GM23338 (cell line): ENCODE results near the gene CTNNBIP1. TPM values are rescaled to one million over a fixed set of nuclear protein-coding genes. Genes with fewer than 3 reads are reported as not detected.

Experiments used
- ATAC-seq: fragments of 200-7000 bp; cut with Tn5 transposase; 3 replicates; pipeline ENCODE4 v1.9.1; 2020
- DNase-seq: peaks from one replicate; pipeline ENCODE4 v3.0.0-alpha.2; 2015; ENCODE audit warnings: low spot score
- H2AFZ ChIP-seq: fragments of 200-600 bp; sonication (generic); 2 replicates; pipeline ENCODE4 v1.8.0; 2016; ENCODE audit warnings: antibody characterized with exemption, mild to moderate bottlenecking, moderate library complexity
- H3F3A ChIP-seq: fragments of 200-600 bp; sonication (generic); replicated peaks from 2 replicates; pipeline ENCODE4 v1.8.0; 2017; ENCODE audit warnings: antibody characterized with exemption, mixed run types, low read depth
- H3K27ac ChIP-seq: fragments of 200-600 bp; sonication (generic); 2 replicates; pipeline ENCODE4 v1.6.1; 2016; ENCODE audit warnings: low read depth
- H3K27me3 ChIP-seq: fragments of 200-600 bp; sonication (generic); 2 replicates; pipeline ENCODE4 v1.8.0; 2016; ENCODE audit warnings: mild to moderate bottlenecking, mixed run types, moderate library complexity; ENCODE audit not compliant: insufficient read depth
- H3K36me3 ChIP-seq: fragments of 200-600 bp; sonication (generic); 2 replicates; pipeline ENCODE4 v1.8.0; 2016; ENCODE audit warnings: mild to moderate bottlenecking; ENCODE audit not compliant: insufficient read depth
- H3K4me1 ChIP-seq: fragments of 200-600 bp; sonication (generic); 2 replicates; pipeline ENCODE4 v1.8.0; 2016; ENCODE audit warnings: mild to moderate bottlenecking, moderate library complexity; ENCODE audit not compliant: insufficient read depth
- H3K4me2 ChIP-seq: fragments of 200-600 bp; sonication (generic); 2 replicates; pipeline ENCODE4 v1.7.1; 2017; ENCODE audit warnings: mixed run types
- H3K4me3 ChIP-seq: fragments of 200-600 bp; sonication (generic); 2 replicates; pipeline ENCODE4 v1.6.1; 2016; ENCODE audit warnings: mixed run types
- H3K79me2 ChIP-seq: fragments of 200-600 bp; sonication (generic); replicated peaks from 2 replicates; pipeline ENCODE4 v1.8.0; 2017; ENCODE audit warnings: mild to moderate bottlenecking; ENCODE audit not compliant: insufficient read depth
- H3K9me2 ChIP-seq: fragments of 200-600 bp; sonication (generic); 2 replicates; pipeline ENCODE4 v1.8.0; 2017; ENCODE audit not compliant: insufficient read depth
- H4K20me1 ChIP-seq: fragments of 200-600 bp; sonication (generic); replicated peaks from 2 replicates; pipeline ENCODE4 v1.8.0; 2017; ENCODE audit warnings: mild to moderate bottlenecking; ENCODE audit not compliant: insufficient read depth
- H3K27ac Mint-ChIP-seq: 2 replicates; pipeline ENCODE4 v1.8.0; 2020; ENCODE audit warnings: inconsistent platforms, mild to moderate bottlenecking, moderate library complexity, mixed read lengths
- H3K27me3 Mint-ChIP-seq: 3 replicates; pipeline ENCODE4 v1.8.0; 2022; ENCODE audit warnings: low read depth, mild to moderate bottlenecking, moderate library complexity, mixed read lengths, inconsistent platforms; ENCODE audit not compliant: insufficient read depth, poor library complexity
- H3K36me3 Mint-ChIP-seq: 3 replicates; pipeline ENCODE4 v1.8.0; 2021; ENCODE audit warnings: low read depth, mild to moderate bottlenecking, inconsistent platforms, moderate library complexity, mixed read lengths
- H3K4me1 Mint-ChIP-seq: 3 replicates; pipeline ENCODE4 v1.8.0; 2020; ENCODE audit warnings: mild to moderate bottlenecking, inconsistent platforms, mixed read lengths
- H3K4me3 Mint-ChIP-seq: 3 replicates; pipeline ENCODE4 v1.8.0; 2021; ENCODE audit warnings: moderate library complexity, mild to moderate bottlenecking, inconsistent platforms, mixed read lengths
- H3K9me3 Mint-ChIP-seq: 3 replicates; pipeline ENCODE4 v1.8.0; 2020; ENCODE audit warnings: moderate library complexity, mild to moderate bottlenecking, inconsistent platforms, mixed read lengths
- CREB1 ChIP-seq: fragments of 250-450 bp; sonication (Bioruptor Pico); IDR thresholded peaks from 2 replicates; pipeline ENCODE4 v1.5.0; 2020; ENCODE audit warnings: low read depth, mild to moderate bottlenecking, moderate library complexity
- CTCF ChIP-seq, 2 experiments: fragments of 200-600 bp in 1 of 2; sonication (generic) in 1 of 2; conservative IDR thresholded peaks; 2 replicates each; pipeline versions ENCODE4 v1.5.1 to v1.6.1; 2016 to 2017; ENCODE audit warnings: antibody characterized with exemption in 2 of 2, low read depth in 2 of 2, mild to moderate bottlenecking in 2 of 2, moderate library complexity in 1 of 2
- EZH2 ChIP-seq: fragments of 200-600 bp; sonication (generic); IDR thresholded peaks from one replicate; pipeline ENCODE4 v1.8.0; 2017; ENCODE audit warnings: antibody characterized with exemption, mild to moderate bottlenecking, low read depth; ENCODE audit not compliant: unreplicated experiment
- EZH2phosphoT487 ChIP-seq: fragments of 200-600 bp; sonication (generic); IDR thresholded peaks from one replicate; pipeline ENCODE4 v1.8.1; 2018; ENCODE audit warnings: antibody characterized with exemption; ENCODE audit not compliant: unreplicated experiment
- JUNB ChIP-seq: IDR thresholded peaks from one replicate; pipeline ENCODE4 v1.6.1; 2016; ENCODE audit warnings: antibody characterized with exemption; ENCODE audit not compliant: unreplicated experiment
- NANOG ChIP-seq: IDR thresholded peaks from 2 replicates; pipeline ENCODE4 v1.6.1; 2016; ENCODE audit warnings: antibody characterized with exemption, borderline replicate concordance
- POLR2AphosphoS5 ChIP-seq: IDR thresholded peaks from 2 replicates; pipeline ENCODE4 v1.6.1; 2016; ENCODE audit warnings: antibody characterized with exemption, low read depth
- STAT1 ChIP-seq: IDR thresholded peaks from one replicate; pipeline ENCODE4 v1.6.1; 2016; ENCODE audit warnings: antibody characterized with exemption; ENCODE audit not compliant: unreplicated experiment
- ZNF114 ChIP-seq: fragments of 250-450 bp; sonication (Bioruptor Pico); IDR thresholded peaks from 2 replicates; pipeline ENCODE4 v1.5.0; 2020; ENCODE audit warnings: mild to moderate bottlenecking, moderate library complexity
- ZNF331 ChIP-seq: fragments of 250-450 bp; sonication (Bioruptor Pico); IDR thresholded peaks from 2 replicates; pipeline ENCODE4 v1.5.0; 2020; ENCODE audit warnings: low read depth, mild to moderate bottlenecking, moderate library complexity
- ZNF462 ChIP-seq: fragments of 250-450 bp; sonication (Bioruptor Pico); IDR thresholded peaks from 2 replicates; pipeline ENCODE4 v1.5.0; 2020; ENCODE audit warnings: mild to moderate bottlenecking, moderate library complexity
- polyA plus RNA-seq: library from polyadenylated mRNA; unstranded; fragments of >200 nt; fragmentation: Nextera tagmentation; extraction: Ambion mirVana; gene quantifications from 2 replicates; pipeline ENCODE4 v1.2.1, GENCODE V29; 2016
- total RNA-seq: library from RNA; depleted of rRNA; stranded (reverse); fragments of >200 nt; shearing (Covaris generic); gene quantifications from 2 replicates; pipeline ENCODE4 v1.2.3, GENCODE V29; 2014
- TF ChIP-seq, protein P1 (sequence below): IDR thresholded peaks from 2 replicates; pipeline ENCODE4 v1.6.1; 2016; ENCODE audit warnings: antibody characterized with exemption
- TF ChIP-seq, protein P2 (sequence below): IDR thresholded peaks from one replicate; pipeline ENCODE4 v1.6.1; 2018; ENCODE audit warnings: antibody characterized with exemption; ENCODE audit not compliant: unreplicated experiment

Gene CTNNBIP1
- total and polyA plus RNA-seq, 2 experiments from 2014 or later, result 30.3 to 55.1 TPM

GRCh38 chr1:9907441-9907840 lies 2.6 kb downstream of the CTNNBIP1 start:
- no peak overlapping the region for H3K27ac Mint-ChIP-seq
- no peaks in the 10 kb centered on the region for H3K9me3 Mint-ChIP-seq
- no peak overlapping the region for H3K27ac ChIP-seq

More at GRCh38 chr1:9907441-9907840, 2.6 kb downstream of the CTNNBIP1 start:
- Histone ChIP-seq H4K20me1 (peaks cover 10% of the 10 kb centered on the region), H3K9me2 (no peaks in the 10 kb centered on the region; the same call in 1 of the 2 replicates), H3F3A (peaks cover 7% of the 10 kb centered on the region; the same call in 1 of the 2 replicates), H3K4me2 (no peak overlapping the region), H3K4me1 (peaks cover 17% of the 10 kb centered on the region), H2AFZ (no peak overlapping the region), H3K4me3 (no peak overlapping the region), H3K27me3 (no peaks in the 10 kb centered on the region), H3K36me3 (no peaks in the 10 kb centered on the region), H3K79me2 (peaks cover 50% of the 10 kb centered on the region)
- no peak for TF ChIP-seq EZH2phosphoT487
- TF ChIP-seq NANOG, result no peak
- no peak for TF ChIP-seq ZNF331 (CRISPR knock-in tag)
- no peak for TF ChIP-seq ZNF114
- no peak for TF ChIP-seq ZNF462 (CRISPR knock-in tag)
- no peak for TF ChIP-seq STAT1
- no peak for TF ChIP-seq EZH2
- no peak for TF ChIP-seq CTCF (conservative IDR thresholded peaks at IDR 0.05; ENCODE audit: low read depth in 2 of 2)
- TF ChIP-seq, protein P1, sequence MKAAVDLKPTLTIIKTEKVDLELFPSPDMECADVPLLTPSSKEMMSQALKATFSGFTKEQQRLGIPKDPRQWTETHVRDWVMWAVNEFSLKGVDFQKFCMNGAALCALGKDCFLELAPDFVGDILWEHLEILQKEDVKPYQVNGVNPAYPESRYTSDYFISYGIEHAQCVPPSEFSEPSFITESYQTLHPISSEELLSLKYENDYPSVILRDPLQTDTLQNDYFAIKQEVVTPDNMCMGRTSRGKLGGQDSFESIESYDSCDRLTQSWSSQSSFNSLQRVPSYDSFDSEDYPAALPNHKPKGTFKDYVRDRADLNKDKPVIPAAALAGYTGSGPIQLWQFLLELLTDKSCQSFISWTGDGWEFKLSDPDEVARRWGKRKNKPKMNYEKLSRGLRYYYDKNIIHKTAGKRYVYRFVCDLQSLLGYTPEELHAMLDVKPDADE, result no peak
- TF ChIP-seq, protein P2, sequence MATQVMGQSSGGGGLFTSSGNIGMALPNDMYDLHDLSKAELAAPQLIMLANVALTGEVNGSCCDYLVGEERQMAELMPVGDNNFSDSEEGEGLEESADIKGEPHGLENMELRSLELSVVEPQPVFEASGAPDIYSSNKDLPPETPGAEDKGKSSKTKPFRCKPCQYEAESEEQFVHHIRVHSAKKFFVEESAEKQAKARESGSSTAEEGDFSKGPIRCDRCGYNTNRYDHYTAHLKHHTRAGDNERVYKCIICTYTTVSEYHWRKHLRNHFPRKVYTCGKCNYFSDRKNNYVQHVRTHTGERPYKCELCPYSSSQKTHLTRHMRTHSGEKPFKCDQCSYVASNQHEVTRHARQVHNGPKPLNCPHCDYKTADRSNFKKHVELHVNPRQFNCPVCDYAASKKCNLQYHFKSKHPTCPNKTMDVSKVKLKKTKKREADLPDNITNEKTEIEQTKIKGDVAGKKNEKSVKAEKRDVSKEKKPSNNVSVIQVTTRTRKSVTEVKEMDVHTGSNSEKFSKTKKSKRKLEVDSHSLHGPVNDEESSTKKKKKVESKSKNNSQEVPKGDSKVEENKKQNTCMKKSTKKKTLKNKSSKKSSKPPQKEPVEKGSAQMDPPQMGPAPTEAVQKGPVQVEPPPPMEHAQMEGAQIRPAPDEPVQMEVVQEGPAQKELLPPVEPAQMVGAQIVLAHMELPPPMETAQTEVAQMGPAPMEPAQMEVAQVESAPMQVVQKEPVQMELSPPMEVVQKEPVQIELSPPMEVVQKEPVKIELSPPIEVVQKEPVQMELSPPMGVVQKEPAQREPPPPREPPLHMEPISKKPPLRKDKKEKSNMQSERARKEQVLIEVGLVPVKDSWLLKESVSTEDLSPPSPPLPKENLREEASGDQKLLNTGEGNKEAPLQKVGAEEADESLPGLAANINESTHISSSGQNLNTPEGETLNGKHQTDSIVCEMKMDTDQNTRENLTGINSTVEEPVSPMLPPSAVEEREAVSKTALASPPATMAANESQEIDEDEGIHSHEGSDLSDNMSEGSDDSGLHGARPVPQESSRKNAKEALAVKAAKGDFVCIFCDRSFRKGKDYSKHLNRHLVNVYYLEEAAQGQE, result no peak
- TF ChIP-seq POLR2AphosphoS5, result no peak
- TF ChIP-seq JUNB, result no peak
- TF ChIP-seq CREB1 (CRISPR knock-in tag), result no peak
- Mint-ChIP-seq H3K4me1 (peaks cover 32% of the 10 kb centered on the region), H3K4me3 (no peak overlapping the region; the same call in 2 of the 3 replicates), H3K27me3 (peaks cover 6% of the 10 kb centered on the region), H3K36me3 (no peaks in the 10 kb centered on the region; the same call in 2 of the 3 replicates)
- no peak for DNase-seq
- ATAC-seq, result no peak
